ENCODE results near the gene PCNP.
"Not testable (repeated sequence)": the region's sequence is repeated elsewhere in the genome, so short reads cannot be mapped to it uniquely, and the experiment has no call there.

PCNP gene

GRCh38 chr3:101573449-101574387 lies at the start of gene PCNP:
Gene PCNP, plus strand, starts transcription at chr3:101574180. Its CDS starts 36 bp downstream, at chr3:101574216.
- peak; percentile 99 for DNase-seq (ENCODE audit: low read depth, low spot score)

GRCh38 chr3:101527441-101527840 lies 46.5 kb upstream of the PCNP start:
- DNase-seq (ENCODE audit: low read depth, low spot score), result no peak

- no peak for DNase-seq (ENCODE audit: low read depth, low spot score)
These were observed 46.1 kb upstream of the PCNP start for GRCh38 chr3:101527906-101528305.

- peak; percentile 50 for DNase-seq (ENCODE audit: low read depth, low spot score)
These were observed 43.9 kb upstream of the PCNP start for GRCh38 chr3:101529816-101530685.

GRCh38 chr3:101530686-101531047 lies 43.3 kb upstream of the PCNP start:
- DNase-seq (ENCODE audit: low read depth, low spot score), result no peak

- DNase-seq (ENCODE audit: low read depth, low spot score), result no peak
These were observed 42.4 kb upstream of the PCNP start for GRCh38 chr3:101531473-101532086.

- no peak for DNase-seq (ENCODE audit: low read depth, low spot score)
These were observed 41.0 kb upstream of the PCNP start for GRCh38 chr3:101532783-101533602.

- DNase-seq (ENCODE audit: low read depth, low spot score), result no peak
These were observed 40.4 kb upstream of the PCNP start for GRCh38 chr3:101533603-101533968.

GRCh38 chr3:101535221-101535620 lies 38.8 kb upstream of the PCNP start:
- DNase-seq (ENCODE audit: low read depth, low spot score), result no peak

- DNase-seq (ENCODE audit: low read depth, low spot score), result no peak
These were observed 37.7 kb upstream of the PCNP start for GRCh38 chr3:101536266-101536665.

GRCh38 chr3:101536955-101537354 lies 37.0 kb upstream of the PCNP start:
- not testable (repeated sequence) for DNase-seq (ENCODE audit: low read depth, low spot score)

- no peak for DNase-seq (ENCODE audit: low read depth, low spot score)
These were observed 31.0 kb upstream of the PCNP start for GRCh38 chr3:101542957-101543356.

- DNase-seq (ENCODE audit: low read depth, low spot score), result no peak
These were observed 29.7 kb upstream of the PCNP start for GRCh38 chr3:101544161-101544850.

- no peak for DNase-seq (ENCODE audit: low read depth, low spot score)
These were observed 25.4 kb upstream of the PCNP start for GRCh38 chr3:101548527-101549105.

GRCh38 chr3:101549473-101549872 lies 24.5 kb upstream of the PCNP start:
- no peak for DNase-seq (ENCODE audit: low read depth, low spot score)

GRCh38 chr3:101551359-101552081 lies 22.5 kb upstream of the PCNP start:
- not testable (repeated sequence) for DNase-seq (ENCODE audit: low read depth, low spot score)

GRCh38 chr3:101553381-101553780 lies 20.6 kb upstream of the PCNP start:
- peak; percentile 78 for DNase-seq (ENCODE audit: low read depth, low spot score)

GRCh38 chr3:101556064-101556463 lies 17.9 kb upstream of the PCNP start:
- no peak for DNase-seq (ENCODE audit: low read depth, low spot score)

- DNase-seq (ENCODE audit: low read depth, low spot score), result peak; percentile 97
These were observed 12.2 kb upstream of the PCNP start, which contains the start of gene TRMT10C for GRCh38 chr3:101561630-101562328. Gene TRMT10C, plus strand, starts transcription at chr3:101561868. Its CDS starts 2,914 bp downstream, at chr3:101564782.
